Gastrocnemius medialis (tissue), 4 donors: ENCODE measurements around the gene ERCC2.
A peak's percentile ranks its signal among the peaks of the same experiment; 100 is the strongest.

Experiments used
- POLR2A ChIP-seq, 2 donors: fragments of 450-650 bp; IDR thresholded peaks; one replicate each; pipeline ENCODE4 v1.6.1; 2017; ENCODE audit warnings: antibody characterized with exemption in 2 of 2, mild to moderate bottlenecking in 2 of 2, moderate library complexity in 2 of 2
- TF ChIP-seq, protein P1 (sequence below), 5 experiments: fragments of 450-650 bp in 3 of 5; fragments of 200-600 bp in 2 of 5; sonication (generic) in 2 of 5; IDR thresholded peaks in 4 of 5; conservative IDR thresholded peaks in 1 of 5; 1 replicate in 4 of 5; 2 replicates in 1 of 5; pipeline ENCODE4 v1.5.1; 2016 to 2019; ENCODE audit warnings: antibody characterized with exemption in 5 of 5, mild to moderate bottlenecking in 3 of 5, moderate library complexity in 3 of 5

DNA sequence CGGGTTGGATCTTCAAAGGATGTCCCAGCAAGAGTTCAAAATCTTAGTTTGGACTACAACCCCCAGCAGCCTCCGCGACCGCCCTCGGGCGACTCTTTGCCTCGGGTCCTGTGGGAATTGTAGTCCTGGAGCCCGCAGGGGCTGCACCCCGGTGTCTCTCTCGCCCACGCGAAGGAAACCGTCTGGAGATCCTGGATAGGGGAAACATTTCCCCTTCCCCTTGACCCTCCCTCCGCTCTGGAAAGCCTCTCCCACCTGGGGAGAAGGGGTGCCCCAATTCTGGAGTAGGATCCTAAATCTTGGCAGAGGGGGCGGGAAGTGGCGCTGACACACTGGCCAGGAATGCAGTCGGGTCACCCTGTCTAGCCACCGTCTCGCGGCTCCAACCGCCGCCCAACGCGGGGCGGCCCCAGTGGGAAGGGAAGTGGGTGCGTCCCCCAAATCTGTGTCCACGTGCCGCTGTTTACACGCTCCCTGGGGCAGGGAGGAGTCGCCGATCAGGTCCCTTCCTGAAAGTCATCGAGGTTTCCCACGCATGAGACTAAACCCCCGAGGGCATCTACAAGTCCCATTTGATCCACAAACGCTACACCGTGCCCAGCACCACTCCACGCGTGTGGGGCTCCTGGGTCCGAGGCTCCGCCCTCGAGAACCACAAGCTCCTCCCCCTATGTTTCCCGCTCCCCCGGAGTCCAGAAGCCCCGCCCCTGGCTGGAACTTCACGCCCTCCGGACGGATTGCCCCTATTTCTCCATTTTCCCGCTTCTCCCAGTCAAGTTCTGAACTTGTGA is 35.3 kb upstream of the ERCC2 start:
- TF ChIP-seq, protein P1, sequence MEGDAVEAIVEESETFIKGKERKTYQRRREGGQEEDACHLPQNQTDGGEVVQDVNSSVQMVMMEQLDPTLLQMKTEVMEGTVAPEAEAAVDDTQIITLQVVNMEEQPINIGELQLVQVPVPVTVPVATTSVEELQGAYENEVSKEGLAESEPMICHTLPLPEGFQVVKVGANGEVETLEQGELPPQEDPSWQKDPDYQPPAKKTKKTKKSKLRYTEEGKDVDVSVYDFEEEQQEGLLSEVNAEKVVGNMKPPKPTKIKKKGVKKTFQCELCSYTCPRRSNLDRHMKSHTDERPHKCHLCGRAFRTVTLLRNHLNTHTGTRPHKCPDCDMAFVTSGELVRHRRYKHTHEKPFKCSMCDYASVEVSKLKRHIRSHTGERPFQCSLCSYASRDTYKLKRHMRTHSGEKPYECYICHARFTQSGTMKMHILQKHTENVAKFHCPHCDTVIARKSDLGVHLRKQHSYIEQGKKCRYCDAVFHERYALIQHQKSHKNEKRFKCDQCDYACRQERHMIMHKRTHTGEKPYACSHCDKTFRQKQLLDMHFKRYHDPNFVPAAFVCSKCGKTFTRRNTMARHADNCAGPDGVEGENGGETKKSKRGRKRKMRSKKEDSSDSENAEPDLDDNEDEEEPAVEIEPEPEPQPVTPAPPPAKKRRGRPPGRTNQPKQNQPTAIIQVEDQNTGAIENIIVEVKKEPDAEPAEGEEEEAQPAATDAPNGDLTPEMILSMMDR (IDR thresholded peaks at IDR 0.05 in 4 of 5, conservative IDR thresholded peaks at IDR 0.05 in 1 of 5) = no peak
- TF ChIP-seq POLR2A (IDR thresholded peaks at IDR 0.05) = peak in 1 of 2 donors; percentile 22
